Ecto neural progenitor cell (in vitro differentiated cells): Measurements from ENCODE around the gene LGR6.
"Not testable (repeated sequence)": the region's sequence is repeated elsewhere in the genome, so short reads cannot be mapped to it uniquely, and the experiment has no call there.

Experiments used
- DNase-seq: peaks from one replicate; pipeline ENCODE4 v3.0.0-alpha.2; 2018; ENCODE audit warnings: low spot score

Gene LGR6

DNA sequence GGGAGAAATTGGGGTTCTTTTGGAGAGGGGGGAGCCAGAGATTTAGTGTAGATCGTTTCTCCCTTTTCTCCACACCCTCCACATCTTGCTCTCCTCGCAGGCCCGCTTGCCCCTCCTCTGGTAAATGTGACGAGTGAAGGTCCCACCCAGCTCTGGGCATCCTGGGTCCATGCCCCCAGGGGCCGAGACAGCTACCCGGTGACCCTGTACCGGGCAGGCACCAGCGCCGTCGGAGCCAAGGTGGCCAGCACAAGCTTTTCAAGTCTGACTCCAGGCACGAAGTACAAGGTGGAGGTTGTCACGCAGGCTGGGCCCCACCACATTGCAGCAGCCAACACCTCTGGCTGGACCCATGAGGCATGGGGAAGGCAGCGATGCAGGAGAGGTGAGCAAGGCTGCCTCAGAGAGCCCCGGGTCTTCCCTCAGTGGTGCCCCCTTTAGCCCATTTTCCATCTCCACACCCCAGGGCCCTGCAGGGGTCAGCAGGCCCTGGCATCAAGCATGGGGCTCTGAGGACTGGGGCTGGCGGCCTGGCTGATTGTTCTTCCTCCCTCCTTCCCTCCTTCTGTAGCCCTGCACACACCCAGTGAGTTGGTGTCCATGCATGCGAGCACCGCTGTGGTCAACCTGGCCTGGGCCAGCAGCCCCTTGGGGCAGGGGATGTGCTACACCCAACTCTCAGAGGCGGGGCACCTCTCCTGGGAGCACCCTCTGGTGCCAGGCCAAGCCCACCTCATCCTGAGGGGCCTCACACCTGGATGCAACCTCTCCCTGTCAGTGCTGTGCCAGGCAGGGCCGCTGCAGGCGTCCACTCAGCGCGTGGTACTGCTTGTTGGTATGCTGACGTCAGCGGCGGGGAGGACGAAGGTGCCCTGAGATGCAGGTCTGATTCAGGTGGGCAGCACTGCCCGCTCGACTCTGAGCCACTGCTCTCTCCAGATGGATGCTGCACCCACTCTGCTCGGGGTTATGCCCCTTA, 16.4 kb upstream of the LGR6 start:
- DNase-seq = no peak

DNA sequence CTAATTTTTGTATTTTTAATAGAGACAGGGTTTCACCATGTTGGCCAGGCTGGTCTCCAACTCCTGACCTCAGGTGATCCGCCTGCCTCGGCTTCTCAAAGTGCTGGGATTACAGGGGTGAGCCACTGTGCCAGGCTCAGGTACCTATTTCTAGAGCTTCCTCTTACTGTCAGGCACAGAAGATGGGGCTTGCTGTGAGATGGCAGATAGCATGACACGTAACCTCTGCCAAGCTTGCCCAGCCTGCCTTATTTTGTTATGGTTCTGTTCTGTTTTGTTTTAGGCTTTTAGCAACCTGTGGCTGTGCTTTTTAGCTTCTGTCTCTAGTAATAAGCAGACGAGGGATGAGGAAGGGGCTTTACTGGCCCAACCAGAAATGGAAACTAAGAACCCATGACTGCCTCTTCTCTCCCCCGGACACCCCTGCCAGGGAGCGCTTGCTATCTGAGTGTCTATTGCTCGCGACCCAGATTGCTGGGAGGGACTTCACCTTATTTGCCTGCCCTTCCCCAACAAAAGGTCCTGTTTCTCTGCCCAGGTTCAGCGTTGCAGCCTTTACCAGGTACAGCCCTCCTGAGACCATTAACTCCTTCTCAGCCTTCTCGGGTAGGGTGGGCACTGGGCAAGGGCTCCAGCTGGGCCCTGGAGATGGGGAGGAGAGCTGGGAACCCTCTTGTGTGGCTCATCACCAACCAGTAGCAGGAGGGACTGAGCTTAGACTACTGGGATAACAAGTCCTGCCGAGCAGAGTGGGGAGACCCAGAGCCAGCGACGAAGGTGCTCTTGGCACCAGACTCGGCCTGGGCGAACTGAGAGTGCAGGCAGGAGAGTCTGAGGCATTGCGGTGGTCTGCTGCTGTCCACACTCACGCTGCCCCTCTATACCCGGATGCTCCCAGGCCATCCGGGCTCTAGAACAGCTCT, 13.5 kb upstream of the LGR6 start:
- DNase-seq = no peak

DNA sequence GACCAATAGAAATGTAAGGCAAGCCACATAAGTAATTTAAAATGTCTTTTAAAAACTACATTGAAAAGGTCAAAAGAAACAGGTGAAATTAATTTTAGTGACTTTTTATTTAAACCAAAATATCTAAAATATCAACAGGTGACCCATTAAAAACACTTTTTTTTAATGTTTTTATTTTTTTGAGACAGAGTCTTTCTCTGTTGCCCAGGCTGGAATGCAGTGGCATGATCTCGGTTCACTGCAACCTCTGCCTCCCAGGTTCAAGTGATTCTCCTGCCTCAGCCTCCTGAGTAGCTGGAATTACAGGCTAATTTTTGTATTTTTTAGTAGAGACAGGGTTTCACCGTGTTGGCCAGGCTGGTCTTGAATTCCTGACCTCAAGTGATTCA, 12.9 kb upstream of the LGR6 start:
- not testable (repeated sequence) for DNase-seq

- no peak for DNase-seq
These were observed 12.0 kb upstream of the LGR6 start for GRCh38 chr1:202181586-202181985.

DNA sequence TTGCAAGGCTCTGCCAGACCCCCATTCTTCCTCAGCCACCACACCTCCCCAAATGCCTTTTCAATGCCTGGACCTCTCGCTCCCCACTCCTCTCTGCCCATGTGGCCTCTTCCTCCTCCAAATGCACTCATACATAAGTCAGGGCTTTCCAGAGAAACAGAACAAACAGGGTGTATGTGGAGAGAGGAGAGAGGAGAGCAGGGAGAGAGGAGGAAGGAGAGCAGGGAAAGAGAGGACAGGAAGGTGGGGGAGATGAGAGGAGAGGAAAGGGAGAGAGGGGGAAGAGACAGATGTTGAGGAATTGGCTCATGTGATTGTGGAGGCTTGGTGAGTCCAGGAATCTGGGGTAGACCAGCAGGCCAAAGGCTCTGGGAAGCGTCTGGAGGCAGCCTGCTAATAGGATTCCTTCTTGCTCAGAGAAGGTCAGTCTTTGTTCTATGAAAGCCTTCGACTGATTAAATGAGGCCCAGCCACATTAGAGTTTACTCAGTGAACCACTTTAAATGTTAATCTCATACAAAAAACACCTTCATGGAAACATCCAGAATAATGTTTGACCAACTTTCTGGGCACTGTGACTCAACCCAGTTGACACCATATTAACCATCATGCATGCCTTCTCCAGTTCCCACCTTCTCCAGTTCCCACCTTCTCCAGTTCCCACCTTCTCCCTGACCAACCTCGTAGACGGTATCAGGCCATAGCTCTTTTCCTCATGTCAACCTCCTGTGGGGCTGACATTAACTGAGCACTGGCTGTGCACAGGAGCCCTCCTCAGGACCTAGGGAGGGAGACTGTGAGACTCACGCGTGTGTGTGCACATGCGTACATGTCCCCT, 11.3 kb upstream of the LGR6 start:
- DNase-seq = no peak

- DNase-seq = peak; percentile 95
These were observed 8.7 kb upstream of the LGR6 start for GRCh38 chr1:202184750-202185460.

DNA sequence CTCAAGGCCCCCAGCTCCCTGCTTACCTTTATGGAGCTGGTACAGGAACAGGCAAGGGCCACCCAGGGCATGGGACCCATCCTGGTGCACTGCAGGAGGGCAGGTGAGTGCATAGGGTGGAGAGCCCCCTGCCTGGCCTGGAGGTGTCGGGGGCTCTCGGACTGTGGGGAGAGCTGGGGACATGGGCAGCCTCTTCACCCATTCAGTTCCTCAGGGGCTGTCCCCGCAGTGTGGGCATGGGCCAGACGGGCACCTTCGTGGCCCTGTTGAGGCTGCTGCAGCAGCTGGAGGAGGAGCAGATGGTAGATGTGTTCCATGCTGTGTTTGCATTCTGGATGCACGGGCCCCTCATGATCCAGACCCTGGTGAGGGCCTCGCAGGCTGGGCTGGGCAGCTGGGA, 7.3 kb upstream of the LGR6 start:
- no peak for DNase-seq

GRCh38 chr1:202187041-202187671, 6.4 kb upstream of the LGR6 start:
- no peak for DNase-seq

DNA sequence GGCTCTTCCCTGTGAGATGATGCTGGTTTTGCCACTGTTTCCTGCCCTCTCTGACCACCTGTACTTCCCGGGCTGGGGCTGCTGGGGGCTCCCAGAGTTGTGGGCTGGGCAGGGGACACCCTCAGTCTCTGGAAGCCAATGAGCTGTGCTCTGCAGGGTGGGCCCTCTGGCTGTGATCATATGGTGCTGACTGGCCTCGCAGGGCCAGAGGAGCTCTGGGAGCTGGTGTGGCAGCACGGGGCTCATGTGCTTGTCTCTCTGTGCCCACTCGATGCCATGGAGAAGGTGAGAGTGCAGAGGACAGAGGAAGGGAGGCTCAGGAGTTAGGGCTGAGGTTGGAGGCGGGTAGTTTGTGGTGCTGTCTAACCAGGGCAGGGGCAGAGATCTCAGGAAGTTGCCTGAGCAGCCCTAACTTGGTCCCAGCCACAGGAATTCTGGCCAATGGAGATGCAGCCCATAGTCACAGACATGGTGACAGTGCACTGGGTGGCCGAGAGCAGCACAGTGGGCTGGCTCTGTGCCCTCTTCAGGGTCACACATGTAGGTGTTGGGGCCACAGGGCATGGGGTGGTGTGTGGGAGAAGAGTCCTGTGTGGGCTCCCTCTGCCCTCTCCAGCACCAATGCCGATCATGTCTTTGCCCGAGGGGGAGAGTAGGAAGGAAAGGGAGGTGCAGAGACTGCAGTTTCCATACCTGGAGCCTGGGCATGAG, 5.7 kb upstream of the LGR6 start:
- no peak for DNase-seq

DNA sequence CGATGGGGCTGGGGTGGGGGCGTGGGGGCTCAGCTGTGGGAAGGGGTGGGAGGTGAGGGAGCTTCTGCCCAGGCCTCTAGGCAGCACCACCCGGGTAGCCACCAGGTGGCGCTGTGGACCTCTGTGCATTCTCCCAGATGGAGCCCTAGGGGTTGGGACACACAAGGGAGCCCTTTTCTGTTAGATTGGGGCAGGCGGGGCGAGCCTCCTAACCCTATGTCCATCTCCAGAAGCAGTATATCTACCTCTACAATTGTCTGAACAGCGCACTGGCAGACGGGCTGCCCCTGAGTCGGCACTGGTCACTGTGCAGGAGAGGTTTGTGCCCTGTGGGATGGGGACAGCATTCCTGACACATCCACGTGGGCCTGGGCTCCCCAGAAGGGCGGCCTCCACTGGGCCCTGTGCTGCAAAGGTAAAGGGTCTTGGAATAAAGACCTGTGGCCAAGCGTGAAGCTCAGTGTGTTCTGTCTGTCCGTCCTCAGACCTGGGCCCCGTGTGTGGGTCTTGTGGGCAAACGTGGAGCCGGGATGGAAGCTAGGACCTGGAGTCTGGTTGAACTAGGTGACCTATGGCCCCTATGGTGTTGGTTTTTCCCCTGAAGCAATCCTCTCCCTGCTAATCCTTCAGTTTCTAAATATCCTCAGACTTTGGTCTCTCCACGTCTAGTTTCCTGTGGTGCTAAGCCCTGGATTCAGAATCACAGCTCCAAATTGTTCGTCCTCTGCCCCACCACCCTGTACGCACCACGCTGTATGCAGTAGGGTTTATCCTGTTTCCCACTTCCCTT, 4.4 kb upstream of the LGR6 start:
- peak; percentile 93 for DNase-seq

DNA sequence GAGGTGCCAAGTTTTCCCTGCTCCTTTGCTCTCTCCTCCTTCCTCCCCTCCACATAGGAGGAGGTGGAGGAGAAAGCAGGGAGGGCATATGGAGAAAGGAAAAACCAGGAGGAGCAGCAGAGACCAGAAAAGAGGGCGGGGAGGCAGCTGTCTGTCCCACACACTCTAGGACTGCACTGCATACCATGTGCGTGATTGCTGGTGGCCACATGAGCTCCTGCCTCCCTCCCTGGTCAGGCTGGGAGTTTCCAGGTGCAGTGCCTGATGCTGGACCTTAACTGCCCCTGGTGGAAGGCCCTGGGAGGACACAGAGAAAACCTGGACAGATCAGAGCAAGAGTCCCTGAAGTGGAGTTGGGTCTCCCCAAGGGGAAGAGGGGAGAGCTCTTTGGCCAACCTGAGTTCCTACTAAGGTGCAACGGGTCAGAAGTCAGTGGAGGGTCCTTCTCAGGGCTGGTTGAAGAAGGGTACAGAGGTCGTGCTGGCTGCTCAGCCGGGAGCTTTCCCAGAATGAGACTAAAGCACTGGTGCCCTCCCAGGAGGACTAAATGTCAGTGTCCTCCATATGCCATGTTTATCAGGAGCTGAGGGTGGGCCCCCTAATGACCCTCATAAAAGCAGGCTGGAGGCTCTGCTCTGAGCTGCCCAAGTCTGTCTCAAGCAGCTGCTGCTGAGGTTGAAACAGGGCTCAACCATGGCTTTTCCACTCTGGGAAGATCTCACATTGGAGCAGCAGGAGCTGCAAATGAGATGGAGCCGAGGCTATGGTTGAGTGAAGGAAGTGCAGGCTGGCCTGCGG, 3.5 kb upstream of the LGR6 start:
- DNase-seq = no peak

- not testable (repeated sequence) for DNase-seq
These were observed 2.2 kb upstream of the LGR6 start for GRCh38 chr1:202191391-202191790.

DNA sequence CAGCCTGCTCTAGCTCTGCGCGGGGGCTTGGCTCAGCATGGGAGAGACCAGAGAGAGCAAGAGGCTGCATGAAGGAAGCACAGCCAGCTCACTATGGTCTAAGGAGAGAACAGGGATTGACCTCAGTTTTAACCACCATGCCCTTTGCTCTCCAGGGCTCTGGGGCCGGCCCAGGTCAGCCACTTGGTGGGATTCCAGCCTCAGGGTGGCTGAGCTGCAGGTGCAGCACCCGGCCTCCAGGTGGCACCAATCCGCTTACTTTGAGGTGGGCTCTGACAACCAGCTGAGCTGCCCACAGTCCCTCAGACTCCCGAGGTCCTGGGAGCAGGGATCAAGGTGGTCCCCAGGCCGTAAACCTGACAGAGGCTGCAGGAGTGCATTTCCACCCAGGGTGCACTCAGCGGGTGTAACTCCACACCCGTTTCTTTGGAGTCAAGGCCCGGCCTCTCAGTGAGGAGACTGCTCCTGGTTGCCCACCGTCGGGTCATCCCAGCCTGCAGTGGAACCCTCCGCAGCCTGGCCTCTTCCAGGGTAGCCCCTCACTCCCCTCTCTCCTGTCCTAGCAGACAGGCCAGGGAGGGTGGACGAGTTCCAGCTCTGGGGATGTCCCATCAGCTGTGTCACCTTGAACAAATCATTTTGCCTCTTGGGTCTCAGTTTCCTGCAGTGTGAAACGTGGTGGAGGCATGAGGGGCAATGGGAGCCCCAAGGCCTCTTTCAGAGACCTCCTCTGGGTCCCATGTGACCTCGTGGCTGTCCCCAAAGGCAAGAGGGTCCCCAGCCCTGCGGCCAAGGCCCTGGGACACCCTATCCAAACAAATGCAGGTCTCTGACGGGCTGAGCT, 607 bp upstream of the LGR6 start:
- DNase-seq = peak; percentile 89

DNA sequence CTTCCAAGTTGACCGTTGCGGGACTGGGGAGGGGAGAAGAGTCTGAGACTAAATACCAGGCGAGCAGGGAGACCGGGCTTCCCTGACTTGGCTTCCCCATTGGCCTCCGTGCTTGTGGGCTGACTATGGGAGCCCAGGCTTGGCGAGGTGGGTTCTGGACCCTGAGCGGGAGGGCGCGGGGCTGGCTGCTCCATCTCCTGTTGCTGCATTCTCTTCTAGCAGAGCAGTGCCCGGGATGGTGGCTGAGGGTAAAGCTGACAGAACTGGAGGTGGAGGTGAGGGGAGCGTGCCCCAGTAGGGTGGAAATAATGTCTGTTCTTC, 689 bp downstream of the LGR6 start:
- no peak for DNase-seq

DNA sequence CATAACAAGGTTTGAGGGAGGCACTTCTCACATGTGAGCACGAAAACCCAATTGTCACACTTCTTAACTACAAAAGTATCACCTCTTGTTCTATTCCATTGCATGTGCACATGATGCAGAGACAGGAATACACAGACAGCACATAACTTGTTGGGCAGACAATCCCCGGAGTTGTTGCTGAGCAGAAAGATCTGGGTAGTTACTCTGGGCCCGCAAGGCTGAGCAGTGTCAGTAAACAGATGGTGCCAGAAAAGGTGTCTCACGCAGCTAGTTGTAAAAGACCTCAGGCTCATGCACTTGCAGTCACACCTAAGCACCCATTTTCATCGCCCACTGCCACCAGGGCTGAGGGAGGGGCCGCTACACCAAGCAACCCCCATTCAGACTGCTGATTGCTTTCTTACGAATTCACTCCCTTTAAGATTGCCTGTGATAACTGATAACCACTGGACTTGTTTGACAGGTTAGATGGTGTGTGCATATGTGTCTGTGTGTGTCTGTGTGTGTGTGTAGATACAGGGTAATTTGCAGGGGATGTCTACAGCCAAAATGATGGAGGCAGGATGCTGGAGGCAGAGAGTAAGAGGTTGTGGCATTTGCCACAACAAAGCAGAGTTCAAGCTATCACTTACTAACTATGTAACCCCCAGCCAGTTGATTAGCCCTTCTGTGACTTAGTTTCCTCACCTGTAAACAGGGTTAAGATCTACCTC, 4.2 kb downstream of the LGR6 start:
- no peak for DNase-seq

- DNase-seq = no peak
These were observed 4.7 kb downstream of the LGR6 start for GRCh38 chr1:202198366-202198724.
